Neural progenitor cell (in vitro differentiated cells): Measurements from ENCODE around the gene ZNF469. TPM values are rescaled to one million over a fixed set of nuclear protein-coding genes. Genes with fewer than 3 reads are reported as not detected.

ENCODE experiments used
- DNase-seq: peaks from one replicate; pipeline ENCODE4 v3.0.0-alpha.2; 2016; ENCODE audit warnings: low spot score
- H2AFZ ChIP-seq: fragments of 200-600 bp; sonication (generic); replicated peaks from 2 replicates; pipeline ENCODE4 v1.6.1; 2016; ENCODE audit warnings: antibody characterized with exemption
- H3F3A ChIP-seq: fragments of 200-600 bp; sonication (generic); 2 replicates; pipeline ENCODE4 v1.6.1; 2016; ENCODE audit warnings: antibody characterized with exemption, low read depth
- H3K27ac ChIP-seq: fragments of 200-600 bp; sonication (generic); 2 replicates; pipeline ENCODE4 v1.5.1; 2016; ENCODE audit warnings: mild to moderate bottlenecking
- H3K27me3 ChIP-seq: fragments of 200-600 bp; sonication (generic); 2 replicates; pipeline ENCODE4 v1.6.1; 2016; ENCODE audit warnings: mild to moderate bottlenecking, moderate library complexity
- H3K36me3 ChIP-seq: fragments of 200-600 bp; sonication (generic); 2 replicates; pipeline ENCODE4 v1.5.1; 2016
- H3K4me1 ChIP-seq: fragments of 200-600 bp; sonication (generic); 2 replicates; pipeline ENCODE4 v1.6.1; 2016; ENCODE audit warnings: mixed run types
- H3K4me2 ChIP-seq: fragments of 200-600 bp; sonication (generic); 2 replicates; pipeline ENCODE4 v1.6.1; 2016
- H3K4me3 ChIP-seq: fragments of 200-600 bp; sonication (generic); 2 replicates; pipeline ENCODE4 v1.5.1; 2016
- H3K79me2 ChIP-seq: fragments of 200-600 bp; sonication (generic); 2 replicates; pipeline ENCODE4 v1.6.1; 2016; ENCODE audit warnings: low read depth
- H3K9ac ChIP-seq: fragments of 200-600 bp; sonication (generic); 2 replicates; pipeline ENCODE4 v1.6.1; 2016
- H3K9me3 ChIP-seq: fragments of 200-600 bp; sonication (generic); 2 replicates; pipeline ENCODE4 v1.5.1; 2016; ENCODE audit warnings: low read depth
- H4K20me1 ChIP-seq: fragments of 200-600 bp; sonication (generic); 2 replicates; pipeline ENCODE4 v1.6.1; 2016; ENCODE audit warnings: low read depth
- H3K27ac Mint-ChIP-seq: 3 replicates; pipeline ENCODE4 v1.8.0; 2021; ENCODE audit warnings: mixed read lengths
- H3K27me3 Mint-ChIP-seq: 2 replicates; pipeline ENCODE4 v1.8.0; 2022; ENCODE audit warnings: low read depth, mild to moderate bottlenecking, inconsistent platforms, moderate library complexity, mixed read lengths; ENCODE audit not compliant: insufficient read depth
- H3K36me3 Mint-ChIP-seq: 3 replicates; pipeline ENCODE4 v1.8.0; 2021; ENCODE audit warnings: mixed read lengths
- H3K4me1 Mint-ChIP-seq: 3 replicates; pipeline ENCODE4 v1.8.0; 2021; ENCODE audit warnings: mixed read lengths
- H3K4me3 Mint-ChIP-seq: 3 replicates; pipeline ENCODE4 v1.8.0; 2021; ENCODE audit warnings: mild to moderate bottlenecking, moderate library complexity, mixed read lengths
- H3K9me3 Mint-ChIP-seq: 3 replicates; pipeline ENCODE4 v1.8.0; 2020; ENCODE audit warnings: mixed read lengths
- CTCF ChIP-seq: fragments of 200-600 bp; sonication (generic); IDR thresholded peaks from 2 replicates; pipeline ENCODE4 v1.5.1; 2017; ENCODE audit warnings: antibody characterized with exemption, mild to moderate bottlenecking
- EZH2 ChIP-seq: fragments of 200-600 bp; sonication (generic); IDR thresholded peaks from 2 replicates; pipeline ENCODE4 v1.6.1; 2017; ENCODE audit warnings: antibody characterized with exemption, mild to moderate bottlenecking, moderate library complexity
- EZH2phosphoT487 ChIP-seq: fragments of 200-600 bp; sonication (generic); IDR thresholded peaks from 2 replicates; pipeline ENCODE4 v1.6.1; 2017; ENCODE audit warnings: antibody characterized with exemption
- total RNA-seq: library from RNA; depleted of rRNA; stranded (reverse); fragments of >200 nt; gene quantifications from 2 replicates; pipeline ENCODE4 v1.2.3, GENCODE V29; 2015; ENCODE audit warnings: low replicate concordance

The ZNF469 gene
- total RNA-seq, 1 donor from 2014 or later: 0.02 TPM

GRCh38 chr16:88373927-88374492 is 8.7 kb upstream of the ZNF469 start:
- peaks cover 11% of the 10 kb centered on the region for H3K4me1 Mint-ChIP-seq
- H3K4me3 Mint-ChIP-seq: no peak overlapping the region
- H3K9ac ChIP-seq: no peak overlapping the region
- H3K27me3 Mint-ChIP-seq: peaks cover 10% of the 10 kb centered on the region
- no peaks in the 10 kb centered on the region for H3K4me1 ChIP-seq
- H3K79me2 ChIP-seq: no peaks in the 10 kb centered on the region
- peak overlapping the region; percentile 52 for H3K27ac Mint-ChIP-seq
- no peaks in the 10 kb centered on the region for H3K27me3 ChIP-seq
- no peak overlapping the region for H3K27ac ChIP-seq
- no peaks in the 10 kb centered on the region for H4K20me1 ChIP-seq
- H3F3A ChIP-seq: no peaks in the 10 kb centered on the region
- no peak overlapping the region for H3K4me2 ChIP-seq
- H3K36me3 ChIP-seq: no peaks in the 10 kb centered on the region
- no peak for DNase-seq
- H3K36me3 Mint-ChIP-seq: no peaks in the 10 kb centered on the region
- no peak for TF ChIP-seq EZH2phosphoT487
- TF ChIP-seq CTCF: no peak
- no peaks in the 10 kb centered on the region for H3K9me3 Mint-ChIP-seq
- H3K9me3 ChIP-seq: no peaks in the 10 kb centered on the region
- H3K4me3 ChIP-seq: no peak overlapping the region
- H2AFZ ChIP-seq: no peak overlapping the region

GRCh38 chr16:88374736-88375135 is 8.0 kb upstream of the ZNF469 start:
- H3K4me2 ChIP-seq: no peak overlapping the region
- no peaks in the 10 kb centered on the region for H3K36me3 Mint-ChIP-seq
- H3K27me3 ChIP-seq: no peaks in the 10 kb centered on the region
- H3K79me2 ChIP-seq: no peaks in the 10 kb centered on the region
- no peaks in the 10 kb centered on the region for H3K9me3 Mint-ChIP-seq
- H3K27me3 Mint-ChIP-seq: peaks cover 6% of the 10 kb centered on the region
- no peak overlapping the region for H3K4me3 ChIP-seq
- no peaks in the 10 kb centered on the region for H3K36me3 ChIP-seq
- peaks cover 11% of the 10 kb centered on the region for H3K4me1 Mint-ChIP-seq
- no peak overlapping the region for H3K9ac ChIP-seq
- no peak for DNase-seq
- peak overlapping the region; percentile 52 for H3K27ac Mint-ChIP-seq
- no peaks in the 10 kb centered on the region for H4K20me1 ChIP-seq
- no peaks in the 10 kb centered on the region for H3F3A ChIP-seq
- H3K4me1 ChIP-seq: no peaks in the 10 kb centered on the region
- no peaks in the 10 kb centered on the region for H3K9me3 ChIP-seq
- no peak overlapping the region for H2AFZ ChIP-seq
- no peak overlapping the region for H3K27ac ChIP-seq
- no peak overlapping the region for H3K4me3 Mint-ChIP-seq
- no peak for TF ChIP-seq EZH2

GRCh38 chr16:88375236-88375975 is 7.4 kb upstream of the ZNF469 start:
- Histone ChIP-seq H3K27me3 (no peaks in the 10 kb centered on the region), H3F3A (peaks cover 4% of the 10 kb centered on the region), H2AFZ (no peak overlapping the region), H3K27ac (no peak overlapping the region), H3K4me1 (no peaks in the 10 kb centered on the region), H3K36me3 (no peaks in the 10 kb centered on the region), H3K9ac (no peak overlapping the region), H3K79me2 (no peaks in the 10 kb centered on the region), H3K4me3 (no peak overlapping the region), H3K9me3 (no peaks in the 10 kb centered on the region), H4K20me1 (no peaks in the 10 kb centered on the region), H3K4me2 (no peak overlapping the region)
- no peak for DNase-seq
- H3K27ac Mint-ChIP-seq: peak overlapping the region; percentile 43
- TF ChIP-seq EZH2: no peak
- no peak for TF ChIP-seq CTCF
- no peak for TF ChIP-seq EZH2phosphoT487
- H3K4me1 Mint-ChIP-seq: peaks cover 11% of the 10 kb centered on the region
- H3K27me3 Mint-ChIP-seq: peaks cover 4% of the 10 kb centered on the region
- no peak overlapping the region for H3K4me3 Mint-ChIP-seq
- H3K9me3 Mint-ChIP-seq: no peaks in the 10 kb centered on the region
- H3K36me3 Mint-ChIP-seq: no peaks in the 10 kb centered on the region
